ENCODE data around the gene ACOT11. TPM values are rescaled to one million over a fixed set of nuclear protein-coding genes. Genes with fewer than 3 reads are reported as not detected.

The ACOT11 gene
- total RNA-seq, 1 donor from 2014 or later, result 0.86 TPM

- DNase-seq (ENCODE audit: low read depth), result no peak
- H3K4me3 ChIP-seq (ENCODE audit: low read depth, low read length), result no peak overlapping the region
- no peak for TF ChIP-seq CTCF (conservative IDR thresholded peaks at IDR 0.05; ENCODE audit: low read depth, low read length)
These were observed 56.0 kb downstream of the ACOT11 start for GRCh38 chr1:54604051-54604450.

GRCh38 chr1:54604572-54605370 is 56.7 kb downstream of the ACOT11 start:
- DNase-seq (ENCODE audit: low read depth), result no peak
- no peak for TF ChIP-seq CTCF (conservative IDR thresholded peaks at IDR 0.05; ENCODE audit: low read depth, low read length)
- H3K4me3 ChIP-seq (ENCODE audit: low read depth, low read length), result no peak overlapping the region

- no peak for DNase-seq (ENCODE audit: low read depth)
- no peak for TF ChIP-seq CTCF (conservative IDR thresholded peaks at IDR 0.05; ENCODE audit: low read depth, low read length)
- no peak overlapping the region for H3K4me3 ChIP-seq (ENCODE audit: low read depth, low read length)
These were observed 58.3 kb downstream of the ACOT11 start for GRCh38 chr1:54606096-54606989.

GRCh38 chr1:54606990-54607325 is 58.9 kb downstream of the ACOT11 start:
- H3K4me3 ChIP-seq (ENCODE audit: low read depth, low read length), result no peak overlapping the region
- no peak for DNase-seq (ENCODE audit: low read depth)
- TF ChIP-seq CTCF (conservative IDR thresholded peaks at IDR 0.05; ENCODE audit: low read depth, low read length), result no peak

- DNase-seq (ENCODE audit: low read depth), result no peak
- TF ChIP-seq CTCF (conservative IDR thresholded peaks at IDR 0.05; ENCODE audit: low read depth, low read length), result no peak
- no peak overlapping the region for H3K4me3 ChIP-seq (ENCODE audit: low read depth, low read length)
These were observed 60.0 kb downstream of the ACOT11 start for GRCh38 chr1:54607821-54608565.

- DNase-seq (ENCODE audit: low read depth), result no peak
- H3K4me3 ChIP-seq (ENCODE audit: low read depth, low read length), result no peak overlapping the region
- TF ChIP-seq CTCF (conservative IDR thresholded peaks at IDR 0.05; ENCODE audit: low read depth, low read length), result no peak
These were observed 60.7 kb downstream of the ACOT11 start for GRCh38 chr1:54608566-54609230.
